Camera-type eye (tissue), 1 donor: Measurements from ENCODE around the gene MED13L. TPM values are rescaled to one million over a fixed set of nuclear protein-coding genes. Genes with fewer than 3 reads are reported as not detected.

Source experiments
- total RNA-seq: library from RNA; depleted of rRNA; stranded (reverse); fragments of >200 nt; gene quantifications from one replicate; pipeline ENCODE4 v1.2.3, GENCODE V29; 2014

MED13L gene
- total RNA-seq: 319 TPM

GRCh38 chr12:116277467-116278278, at the start of gene MED13L:
Gene MED13L (minus strand): TSS chr12:116277693. CDS start chr12:116277131, 562 bp downstream.

